MG63 (cell line): Measurements from ENCODE around the gene PMM1. TPM values are rescaled to one million over a fixed set of nuclear protein-coding genes. Genes with fewer than 3 reads are reported as not detected.

Experiments
- DNase-seq: peaks from one replicate; pipeline ENCODE4 v3.0.0-alpha.2; 2020
- H3K27me3 ChIP-seq: fragments of 250-450 bp; sonication (Bioruptor Pico); 2 replicates; pipeline ENCODE4 v1.5.1; 2020; ENCODE audit warnings: mild to moderate bottlenecking, moderate library complexity
- H3K36me3 ChIP-seq: fragments of 250-450 bp; sonication (Bioruptor Pico); 2 replicates; pipeline ENCODE4 v1.5.1; 2020; ENCODE audit warnings: mild to moderate bottlenecking, moderate library complexity
- H3K4me3 ChIP-seq: fragments of 250-450 bp; sonication (Bioruptor Pico); 2 replicates; pipeline ENCODE4 v1.5.1; 2020; ENCODE audit warnings: mild to moderate bottlenecking, moderate library complexity
- H3K9me3 ChIP-seq: fragments of 250-450 bp; sonication (Bioruptor Pico); 2 replicates; pipeline ENCODE4 v1.5.1; 2020; ENCODE audit warnings: mild to moderate bottlenecking, moderate library complexity
- total RNA-seq: library from RNA; depleted of rRNA; stranded (reverse); fragments of >200 nt; shearing (Covaris generic); gene quantifications from 2 replicates; pipeline ENCODE4 v1.2.3, GENCODE V29; 2014; ENCODE audit warnings: low replicate concordance; rRNA removed

The PMM1 gene
- total RNA-seq, 1 experiment from 2014 or later, result 37.4 TPM

DNA sequence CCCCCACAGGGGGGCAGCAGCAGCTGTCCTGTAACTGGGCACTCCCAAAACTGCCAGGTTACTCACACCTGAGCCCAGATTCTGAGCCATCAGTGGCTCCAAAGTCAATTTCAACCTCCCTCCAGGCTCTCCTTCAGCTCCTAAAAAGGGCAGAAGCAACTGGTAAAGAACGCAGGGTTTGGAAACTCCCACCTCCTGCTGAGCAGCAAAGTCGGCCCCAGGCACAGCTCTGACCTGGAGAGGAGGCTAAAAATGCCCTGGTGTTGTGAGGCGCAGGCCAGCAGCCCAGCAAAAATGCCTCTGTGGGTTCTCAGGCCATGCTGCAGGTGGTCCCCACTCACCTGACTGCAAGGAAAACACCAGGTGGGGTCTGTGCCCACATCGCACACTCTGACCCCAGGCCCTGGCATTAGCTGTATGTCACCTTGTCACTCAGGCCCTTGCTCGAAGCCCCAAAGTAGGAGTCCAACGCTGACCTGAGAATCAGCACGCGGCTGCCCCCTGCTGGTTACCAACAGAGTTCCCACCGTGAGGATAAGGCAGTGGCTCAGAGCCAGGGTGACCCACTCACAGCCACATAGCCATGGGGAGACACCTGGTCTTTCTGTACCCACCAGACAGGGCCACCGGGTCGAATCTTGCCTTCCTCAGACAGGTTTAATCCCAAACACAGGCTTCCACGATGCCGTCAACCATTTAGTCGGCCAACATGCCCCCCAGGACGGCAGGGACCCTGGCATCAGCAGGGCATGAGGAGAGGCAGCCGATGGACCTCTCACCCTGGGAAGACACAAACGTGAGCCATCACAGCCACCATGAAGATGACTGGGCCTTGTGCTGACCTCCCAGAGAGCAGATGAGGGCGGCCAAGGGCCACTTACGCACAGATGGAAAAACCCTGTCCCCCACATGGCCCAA, 56.5 kb downstream of the PMM1 start:
- H3K9me3 ChIP-seq, result no peaks in the 10 kb centered on the region
- H3K27me3 ChIP-seq, result no peaks in the 10 kb centered on the region
- no peak overlapping the region for H3K4me3 ChIP-seq
- DNase-seq, result peak; percentile 45
- H3K36me3 ChIP-seq, result peaks cover 71% of the 10 kb centered on the region

DNA sequence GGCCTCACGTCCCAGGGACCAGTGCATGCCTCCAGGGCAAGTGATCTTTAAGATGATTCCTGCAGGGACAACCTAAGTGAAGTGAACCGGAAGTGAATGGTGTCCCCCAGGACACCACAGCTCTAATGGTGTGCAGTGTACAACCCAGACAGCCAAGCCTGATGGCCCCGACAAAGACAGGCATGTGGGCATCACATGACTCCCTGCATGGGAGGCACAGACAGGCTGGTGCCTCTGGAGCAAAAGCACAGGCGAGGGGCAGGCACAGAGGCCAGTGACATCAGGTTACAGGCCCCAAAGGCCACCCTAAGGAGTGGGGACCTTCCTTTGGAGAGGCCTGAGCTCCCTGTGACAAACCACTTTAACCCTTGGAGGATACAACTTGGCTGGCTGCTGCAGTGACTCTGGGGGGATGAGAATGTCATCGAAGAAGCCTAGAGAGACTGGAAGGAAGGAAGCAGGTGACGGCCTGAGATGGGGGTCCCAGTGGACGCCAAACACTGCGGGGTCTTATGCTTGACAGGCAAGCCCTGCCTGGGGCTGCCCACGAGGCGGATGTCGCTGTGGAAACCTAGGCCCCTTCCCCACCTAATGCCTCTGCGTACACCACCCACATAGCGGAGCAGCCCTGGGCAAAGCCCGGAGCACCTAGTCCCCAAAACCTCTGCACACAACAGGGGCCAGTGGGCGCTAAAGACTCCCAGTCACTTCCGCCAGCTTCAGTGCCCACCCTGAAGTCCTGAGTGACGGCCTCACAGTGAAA, 57.7 kb downstream of the PMM1 start:
- no peak for DNase-seq
- Histone ChIP-seq H3K9me3 (no peaks in the 10 kb centered on the region), H3K36me3 (peaks cover 79% of the 10 kb centered on the region), H3K4me3 (no peak overlapping the region), H3K27me3 (no peaks in the 10 kb centered on the region)

DNA sequence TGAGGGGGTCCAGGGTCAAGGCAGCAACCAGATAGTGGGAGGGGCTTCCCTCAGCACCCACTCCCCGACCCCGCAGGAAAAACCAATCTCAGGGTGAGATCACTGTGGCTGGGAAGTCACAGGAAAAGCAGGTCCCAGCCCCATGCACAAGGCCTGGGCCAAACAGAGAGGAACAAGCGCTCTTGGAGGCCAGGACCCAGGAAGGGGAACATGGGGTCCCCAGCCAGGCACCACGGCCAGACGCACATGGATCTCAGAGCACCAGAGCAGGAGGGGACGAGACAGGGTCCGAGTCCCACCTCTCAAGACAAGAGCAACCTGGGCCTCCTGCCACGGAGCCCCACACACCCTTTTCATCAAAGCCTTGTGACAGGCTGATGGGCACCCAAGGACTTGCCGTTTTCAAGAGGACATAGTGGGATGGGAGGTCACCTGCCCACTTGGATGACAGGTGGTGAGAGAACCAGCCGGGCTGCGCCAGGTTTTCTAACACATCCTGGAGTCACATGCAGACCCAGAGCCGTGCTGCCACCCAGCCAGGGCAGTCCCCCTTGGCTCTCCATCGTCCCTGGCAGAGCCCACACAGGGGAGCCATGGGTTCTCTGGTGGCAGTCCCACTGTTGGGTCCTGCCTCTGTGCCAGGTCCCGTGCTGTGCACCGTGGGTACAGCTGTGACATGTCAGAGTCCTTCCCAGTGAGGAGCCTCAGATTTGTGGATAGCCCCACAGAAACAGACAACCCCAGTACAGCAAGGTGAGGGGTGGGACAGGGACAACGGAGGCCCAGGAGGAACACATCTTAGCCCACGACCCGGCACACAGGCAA, 58.5 kb downstream of the PMM1 start:
- H3K9me3 ChIP-seq, result no peaks in the 10 kb centered on the region
- no peaks in the 10 kb centered on the region for H3K27me3 ChIP-seq
- peaks cover 83% of the 10 kb centered on the region for H3K36me3 ChIP-seq
- H3K4me3 ChIP-seq, result no peak overlapping the region
- no peak for DNase-seq

DNA sequence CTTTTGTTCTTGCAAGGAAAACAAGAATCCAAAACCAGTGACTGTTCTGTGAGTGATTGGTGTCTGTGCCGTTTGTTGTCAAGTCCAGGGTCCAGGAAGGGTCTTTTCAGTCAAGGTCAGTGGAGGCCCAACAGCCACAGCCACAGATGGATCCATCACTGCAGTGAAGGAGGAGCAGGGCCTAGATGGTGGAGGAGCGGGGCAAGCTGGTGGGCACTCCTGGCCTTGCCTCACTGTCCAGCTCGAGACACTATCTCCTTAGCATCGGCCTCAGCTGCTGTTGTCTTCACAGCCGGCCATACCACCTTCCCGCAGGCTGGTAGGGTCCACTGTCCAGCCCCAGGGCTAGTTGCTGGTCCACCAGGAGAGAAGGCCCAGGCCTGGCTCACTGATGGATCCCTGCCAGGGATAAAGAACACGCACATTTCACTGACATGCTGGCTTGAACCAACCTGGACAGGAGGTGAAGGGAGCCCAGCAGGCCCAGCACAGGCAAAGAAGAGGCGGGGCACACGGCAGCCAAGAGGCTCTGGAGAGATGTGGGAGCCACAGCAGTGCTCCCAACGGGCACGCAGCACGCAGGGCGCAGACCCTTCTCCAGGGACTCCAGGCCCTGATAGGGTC, 60.6 kb downstream of the PMM1 start:
- H3K36me3 ChIP-seq, result peaks cover 90% of the 10 kb centered on the region
- no peak overlapping the region for H3K4me3 ChIP-seq
- no peak for DNase-seq
- no peaks in the 10 kb centered on the region for H3K9me3 ChIP-seq
- no peaks in the 10 kb centered on the region for H3K27me3 ChIP-seq

DNA sequence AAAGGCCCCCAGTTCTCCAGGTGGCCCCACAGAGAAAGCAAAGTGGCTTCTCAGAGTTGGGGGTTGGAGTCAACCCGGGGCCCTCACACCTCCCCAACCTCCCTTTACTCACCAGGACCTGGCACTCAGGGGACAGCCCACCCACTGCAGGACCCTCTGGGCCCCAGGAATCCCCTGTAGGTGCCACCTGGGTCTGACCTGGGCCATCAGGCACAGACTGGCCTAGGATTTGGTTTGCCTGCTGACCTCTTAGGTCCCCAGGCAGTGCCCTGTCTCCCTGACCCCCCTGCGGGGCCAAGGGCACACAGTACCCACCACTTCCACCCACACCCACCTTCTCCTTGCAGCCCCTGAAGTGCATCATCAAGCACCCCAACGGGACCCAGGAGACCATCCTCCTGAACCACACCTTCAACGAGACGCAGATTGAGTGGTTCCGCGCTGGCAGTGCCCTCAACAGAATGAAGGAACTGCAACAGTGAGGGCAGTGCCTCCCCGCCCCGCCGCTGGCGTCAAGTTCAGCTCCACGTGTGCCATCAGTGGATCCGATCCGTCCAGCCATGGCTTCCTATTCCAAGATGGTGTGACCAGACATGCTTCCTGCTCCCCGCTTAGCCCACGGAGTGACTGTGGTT, 61.4 kb downstream of the PMM1 start:
- no peak for DNase-seq
- Histone ChIP-seq H3K27me3 (no peaks in the 10 kb centered on the region), H3K36me3 (peaks cover 89% of the 10 kb centered on the region), H3K9me3 (no peaks in the 10 kb centered on the region), H3K4me3 (no peak overlapping the region)

Other genes starting within 250 kb of the PMM1 start
- gene TEF, start 207.9 kb downstream of the PMM1 start, total RNA-seq, result 6.1 and 6.4 TPM in 2 replicates
- 26.2 and 36.0 TPM in 2 replicates for gene TOB2, start 143.0 kb downstream of the PMM1 start, total RNA-seq
- 101 and 111 TPM in 2 replicates for gene PHF5A, start 121.1 kb downstream of the PMM1 start, total RNA-seq
- 53.2 and 90.1 TPM in 2 replicates for gene ACO2, start 120.7 kb downstream of the PMM1 start, total RNA-seq
- 47.2 and 53.1 TPM in 2 replicates for gene POLR3H, start 45.4 kb downstream of the PMM1 start, total RNA-seq
- not detected in 2 replicates for gene CSDC2, start 28.8 kb downstream of the PMM1 start, total RNA-seq
- gene DESI1, start 31.2 kb upstream of the PMM1 start, total RNA-seq, result 14.4 and 27.6 TPM in 2 replicates
- gene XRCC6, start 31.5 kb upstream of the PMM1 start, total RNA-seq, result 560 and 634 TPM in 2 replicates
- 169 and 206 TPM in 2 replicates for gene SNU13, start 99.0 kb upstream of the PMM1 start, total RNA-seq
- not detected in 2 replicates for gene MEI1, start 109.7 kb upstream of the PMM1 start, total RNA-seq
- 2.7 and 14.0 TPM in 2 replicates for gene CCDC134, start 210.8 kb upstream of the PMM1 start, total RNA-seq
- 15.0 and 26.5 TPM in 2 replicates for gene SREBF2, start 243.3 kb upstream of the PMM1 start, total RNA-seq